SK-N-SH (cell line): Measurements from ENCODE around the gene BEST2. TPM values are rescaled to one million over a fixed set of nuclear protein-coding genes. Genes with fewer than 3 reads are reported as not detected.

Experiments used
- CTCF ChIA-PET: fragments of 300-600, 350-600 bp; formaldehyde crosslinking; extraction: SDS; loops from one replicate; lab custom pipeline; 2021; lab: Yijun Ruan, JAX
- POLR2A ChIA-PET: fragments of 350-600 bp; sonication (Branson Sonifier 250); formaldehyde crosslinking; extraction: SDS; loops from one replicate; lab custom pipeline; 2020; ENCODE audit warnings: antibody characterized with exemption, inconsistent platforms; lab: Yijun Ruan, JAX
- DNase-seq: peaks from one replicate; pipeline ENCODE4 v3.0.0; 2012
- H2AFZ ChIP-seq: fragments of 200-600 bp; sonication (generic); 2 replicates; pipeline ENCODE4 v1.8.1; 2016; ENCODE audit warnings: antibody characterized with exemption, mild to moderate bottlenecking, low read depth
- H3F3A ChIP-seq: fragments of 200-600 bp; sonication (generic); replicated peaks from 2 replicates; pipeline ENCODE3; 2016; ENCODE audit warnings: antibody characterized with exemption, mild to moderate bottlenecking; ENCODE audit not compliant: insufficient read depth
- H3K27ac ChIP-seq, 2 experiments: fragments of 200-500 bp in 1 of 2; fragments of 200-600 bp in 1 of 2; sonication (Bioruptor generic) in 1 of 2; sonication (generic), shearing (Covaris generic) in 1 of 2; 2 replicates each; pipeline versions ENCODE4 v1.5.1 to v1.6.1; 2014 to 2016; ENCODE audit warnings: low read depth in 2 of 2, inconsistent platforms in 1 of 2, low read length in 1 of 2, mild to moderate bottlenecking in 1 of 2, mixed read lengths in 1 of 2
- H3K27me3 ChIP-seq: fragments of 200-600 bp; sonication (generic), shearing (Covaris generic); 2 replicates; pipeline ENCODE4 v1.6.1; 2016; ENCODE audit warnings: mixed run types; ENCODE audit not compliant: insufficient read depth
- H3K36me3 ChIP-seq, 2 experiments: fragments of 200-500 bp in 1 of 2; fragments of 200-600 bp in 1 of 2; sonication (Bioruptor generic) in 1 of 2; sonication (generic) in 1 of 2; replicated peaks in 1 of 2; 2 replicates each; pipeline versions ENCODE3 to v1.5.1; 2014 to 2016; ENCODE audit warnings: low read length in 1 of 2, mild to moderate bottlenecking in 1 of 2; ENCODE audit not compliant: insufficient read depth in 2 of 2, control insufficient read depth in 1 of 2
- H3K4me1 ChIP-seq, 2 experiments: fragments of 200-500 bp in 1 of 2; fragments of 200-600 bp in 1 of 2; sonication (Bioruptor generic) in 1 of 2; sonication (generic), shearing (Covaris generic) in 1 of 2; 2 replicates each; pipeline versions ENCODE4 v1.5.1 to v1.6.1; 2014 to 2016; ENCODE audit warnings: low read depth in 1 of 2, low read length in 1 of 2, mixed run types in 1 of 2; ENCODE audit not compliant: insufficient read depth in 2 of 2, control insufficient read depth in 1 of 2
- H3K4me2 ChIP-seq: fragments of 200-600 bp; sonication (generic), shearing (Covaris generic); 2 replicates; pipeline ENCODE4 v1.6.1; 2017; ENCODE audit warnings: mixed run types
- H3K4me3 ChIP-seq, 2 experiments: fragments of 200-500 bp in 1 of 2; fragments of 200-600 bp in 1 of 2; sonication (Bioruptor generic) in 1 of 2; sonication (generic), shearing (Covaris generic) in 1 of 2; 2 replicates each; pipeline versions ENCODE4 v1.5.1 to v1.8.1; 2014 to 2016; ENCODE audit warnings: low read depth in 2 of 2, inconsistent platforms in 1 of 2, low read length in 1 of 2, mild to moderate bottlenecking in 1 of 2, mixed read lengths in 1 of 2, moderate library complexity in 1 of 2
- H3K79me2 ChIP-seq: fragments of 200-600 bp; sonication (generic); 2 replicates; pipeline ENCODE4 v1.8.1; 2017; ENCODE audit warnings: mild to moderate bottlenecking; ENCODE audit not compliant: insufficient read depth
- H3K9ac ChIP-seq: fragments of 200-600 bp; sonication (generic); 2 replicates; pipeline ENCODE4 v1.6.1; 2017; ENCODE audit warnings: mixed run types
- H3K9me2 ChIP-seq: fragments of 200-600 bp; sonication (generic); 2 replicates; pipeline ENCODE4 v1.6.1; 2017; ENCODE audit warnings: mixed run types
- H3K9me3 ChIP-seq: fragments of 200-600 bp; sonication (generic); 2 replicates; pipeline ENCODE4 v1.6.1; 2017; ENCODE audit warnings: mixed run types, mild to moderate bottlenecking, moderate library complexity
- H4K20me1 ChIP-seq: fragments of 200-600 bp; sonication (generic); 2 replicates; pipeline ENCODE4 v1.6.1; 2017; ENCODE audit warnings: mild to moderate bottlenecking, mixed run types; ENCODE audit not compliant: insufficient read depth
- CHD2 ChIP-seq: fragments of 150-350 bp; IDR thresholded peaks from 2 replicates; pipeline ENCODE4 v1.6.1; 2018; ENCODE audit warnings: low read length; ENCODE audit not compliant: partially characterized antibody
- ELF1 ChIP-seq: IDR thresholded peaks from 2 replicates; pipeline ENCODE4 v1.4.0; 2012
- EZH2phosphoT487 ChIP-seq: fragments of 200-600 bp; sonication (generic); IDR thresholded peaks from 2 replicates; pipeline ENCODE4 v1.6.1; 2017; ENCODE audit warnings: low read depth, mixed run types, mild to moderate bottlenecking, antibody characterized with exemption, moderate library complexity, borderline replicate concordance
- FOSL2 ChIP-seq: IDR thresholded peaks from 2 replicates; pipeline ENCODE4 v1.4.0; 2012; ENCODE audit warnings: low read depth, mild to moderate bottlenecking, moderate library complexity, borderline replicate concordance
- FOXJ3 ChIP-seq: sonication (generic); formaldehyde crosslinking; IDR thresholded peaks from 2 replicates; pipeline ENCODE4 v1.5.1; 2020; ENCODE audit warnings: mild to moderate bottlenecking, missing genetic modification reagents
- FOXM1 ChIP-seq: IDR thresholded peaks from 2 replicates; pipeline ENCODE4 v1.4.0; 2012; ENCODE audit warnings: low read depth, mild to moderate bottlenecking
- GABPA ChIP-seq: IDR thresholded peaks from 2 replicates; pipeline ENCODE4 v1.4.0; 2012; ENCODE audit warnings: low read depth, mild to moderate bottlenecking
- GATA2 ChIP-seq: sonication (generic); formaldehyde crosslinking; IDR thresholded peaks from 2 replicates; pipeline ENCODE4 v1.5.0; 2020; ENCODE audit warnings: mild to moderate bottlenecking, missing genetic modification reagents
- IRF3 ChIP-seq: fragments of 150-350 bp; IDR thresholded peaks from 2 replicates; pipeline ENCODE4 v1.6.1; 2016; ENCODE audit warnings: mild to moderate bottlenecking, low read depth, low read length
- MAX ChIP-seq: IDR thresholded peaks from 2 replicates; pipeline ENCODE4 v1.4.0; 2012; ENCODE audit warnings: low read depth
- MEF2A ChIP-seq: IDR thresholded peaks from 2 replicates; pipeline ENCODE4 v1.4.0; 2012; ENCODE audit warnings: low read depth, borderline replicate concordance
- PBX3 ChIP-seq: IDR thresholded peaks from 2 replicates; pipeline ENCODE4; 2012
- RAD21 ChIP-seq: IDR thresholded peaks from 2 replicates; pipeline ENCODE4 v1.6.1; 2012; ENCODE audit warnings: mild to moderate bottlenecking, low read length
- RCOR1 ChIP-seq: fragments of 150-350 bp; IDR thresholded peaks from 2 replicates; pipeline ENCODE4 v1.6.1; 2017; ENCODE audit warnings: antibody characterized with exemption, low read length
- RFX5 ChIP-seq: IDR thresholded peaks from 2 replicates; pipeline ENCODE4 v1.6.1; 2012; ENCODE audit warnings: mild to moderate bottlenecking, improper control_type of control experiment, low read length
- RXRA ChIP-seq: IDR thresholded peaks from 2 replicates; pipeline ENCODE4 v1.4.0; 2012; ENCODE audit warnings: low read depth, mild to moderate bottlenecking, borderline replicate concordance
- SIN3A ChIP-seq: IDR thresholded peaks from 2 replicates; pipeline ENCODE4 v1.6.1; 2012; ENCODE audit warnings: low read depth, mild to moderate bottlenecking, low read length, moderate library complexity, borderline replicate concordance
- SMC3 ChIP-seq: IDR thresholded peaks from 2 replicates; pipeline ENCODE4 v1.6.1; 2012; ENCODE audit warnings: low read depth, low read length, improper control_type of control experiment
- TAF1 ChIP-seq: IDR thresholded peaks from 2 replicates; pipeline ENCODE4 v1.6.1; 2012; ENCODE audit warnings: low read depth, mild to moderate bottlenecking, low read length, moderate library complexity, borderline replicate concordance
- TCF12 ChIP-seq: IDR thresholded peaks from 2 replicates; pipeline ENCODE4 v1.4.0; 2012
- TEAD4 ChIP-seq: IDR thresholded peaks from 2 replicates; pipeline ENCODE4 v1.4.0; 2012; ENCODE audit warnings: mild to moderate bottlenecking, borderline replicate concordance; ENCODE audit not compliant: insufficient read depth
- USF1 ChIP-seq: IDR thresholded peaks from 2 replicates; pipeline ENCODE4 v1.4.0; 2012; ENCODE audit warnings: low read depth, borderline replicate concordance
- USF2 ChIP-seq: fragments of 150-350 bp; IDR thresholded peaks from 2 replicates; pipeline ENCODE4 v1.6.1; 2017; ENCODE audit warnings: antibody characterized with exemption, low read length, low read depth, borderline replicate concordance
- WGBS: methylation state at CpG from one replicate; pipeline ENCODE4 v1.1.6; 2017; ENCODE audit warnings: low lambda C conversion rate; 5-methylcytosine and 5-hydroxymethylcytosine counted together
- polyA plus RNA-seq, 3 experiments: library from polyadenylated mRNA; depleted of rRNA; stranded (reverse); fragments of >200 nt; gene quantifications; 2 replicates each; pipeline ENCODE4 v1.2.3, GENCODE V29; 2012
- TF ChIP-seq, protein P1 (sequence below): IDR thresholded peaks from 2 replicates; pipeline ENCODE4 v1.4.0; 2012; ENCODE audit warnings: low read depth, borderline replicate concordance
- TF ChIP-seq, protein P2 (sequence below): fragments of 200-600 bp; sonication (generic); IDR thresholded peaks from 2 replicates; pipeline ENCODE4 v1.6.1; 2017; ENCODE audit warnings: antibody characterized with exemption, mild to moderate bottlenecking, moderate library complexity

BEST2 gene
- polyA plus RNA-seq, 1 of the 3 experiments (the other 2 are of a cell fraction): not detected

GRCh38 chr19:12757544-12758274 lies 6.1 kb downstream of the BEST2 start:
- DNase-seq: peak; percentile 94
- H3K79me2 ChIP-seq: no peaks in the 10 kb centered on the region
- peaks cover 0 to 4% of the 10 kb centered on the region in 2 experiments for H3K36me3 ChIP-seq
- H3F3A ChIP-seq: peaks cover 15% of the 10 kb centered on the region
- H3K9me3 ChIP-seq: no peaks in the 10 kb centered on the region
- peak overlapping the region; percentile 31 to 44; a peak in 3 of 4 replicates for H3K4me3 ChIP-seq
- no peaks in the 10 kb centered on the region; a peak in 1 of 4 replicates for H3K4me1 ChIP-seq
- H3K4me2 ChIP-seq: peak overlapping the region; percentile 25; the same call in 1 of the 2 replicates
- WGBS: 74% methylated on average over 11 of the region's 60 CpGs
- H2AFZ ChIP-seq: peak overlapping the region; percentile 73
- CTCF ChIA-PET: interaction anchor here (0.6 to 17.5 kb wide), 34 partner anchors 11 to 1195 kb away, joined by 3 to 321 read pairs (median 4); partner anchors contain the start of genes BEST2, DCAF15, FBXW9 and GET3
- POLR2A ChIA-PET: interaction anchor here (0.7 to 1.1 kb wide), 2 partner anchors 17 to 21 kb away, joined by 3 read pairs; partner anchors contain the start of gene GET3
- H3K27ac ChIP-seq: no peak overlapping the region
- H3K9me2 ChIP-seq: no peaks in the 10 kb centered on the region
- no peak overlapping the region for H3K9ac ChIP-seq
- H4K20me1 ChIP-seq: no peaks in the 10 kb centered on the region
- peaks cover 12% of the 10 kb centered on the region; the same call in 1 of the 2 replicates for H3K27me3 ChIP-seq
- TF ChIP-seq TEAD4: no peak
- peak; percentile 51; the same call in 1 of the 2 replicates for TF ChIP-seq MAX
- no peak for TF ChIP-seq USF1
- TF ChIP-seq EZH2phosphoT487: no peak
- TF ChIP-seq FOSL2: no peak
- TF ChIP-seq GABPA: no peak
- no peak for TF ChIP-seq MEF2A
- TF ChIP-seq CHD2: no peak
- TF ChIP-seq GATA2 (CRISPR knock-in tag): no peak
- TF ChIP-seq, protein P1, sequence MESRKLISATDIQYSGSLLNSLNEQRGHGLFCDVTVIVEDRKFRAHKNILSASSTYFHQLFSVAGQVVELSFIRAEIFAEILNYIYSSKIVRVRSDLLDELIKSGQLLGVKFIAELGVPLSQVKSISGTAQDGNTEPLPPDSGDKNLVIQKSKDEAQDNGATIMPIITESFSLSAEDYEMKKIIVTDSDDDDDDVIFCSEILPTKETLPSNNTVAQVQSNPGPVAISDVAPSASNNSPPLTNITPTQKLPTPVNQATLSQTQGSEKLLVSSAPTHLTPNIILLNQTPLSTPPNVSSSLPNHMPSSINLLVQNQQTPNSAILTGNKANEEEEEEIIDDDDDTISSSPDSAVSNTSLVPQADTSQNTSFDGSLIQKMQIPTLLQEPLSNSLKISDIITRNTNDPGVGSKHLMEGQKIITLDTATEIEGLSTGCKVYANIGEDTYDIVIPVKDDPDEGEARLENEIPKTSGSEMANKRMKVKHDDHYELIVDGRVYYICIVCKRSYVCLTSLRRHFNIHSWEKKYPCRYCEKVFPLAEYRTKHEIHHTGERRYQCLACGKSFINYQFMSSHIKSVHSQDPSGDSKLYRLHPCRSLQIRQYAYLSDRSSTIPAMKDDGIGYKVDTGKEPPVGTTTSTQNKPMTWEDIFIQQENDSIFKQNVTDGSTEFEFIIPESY: no peak
- TF ChIP-seq, protein P2, sequence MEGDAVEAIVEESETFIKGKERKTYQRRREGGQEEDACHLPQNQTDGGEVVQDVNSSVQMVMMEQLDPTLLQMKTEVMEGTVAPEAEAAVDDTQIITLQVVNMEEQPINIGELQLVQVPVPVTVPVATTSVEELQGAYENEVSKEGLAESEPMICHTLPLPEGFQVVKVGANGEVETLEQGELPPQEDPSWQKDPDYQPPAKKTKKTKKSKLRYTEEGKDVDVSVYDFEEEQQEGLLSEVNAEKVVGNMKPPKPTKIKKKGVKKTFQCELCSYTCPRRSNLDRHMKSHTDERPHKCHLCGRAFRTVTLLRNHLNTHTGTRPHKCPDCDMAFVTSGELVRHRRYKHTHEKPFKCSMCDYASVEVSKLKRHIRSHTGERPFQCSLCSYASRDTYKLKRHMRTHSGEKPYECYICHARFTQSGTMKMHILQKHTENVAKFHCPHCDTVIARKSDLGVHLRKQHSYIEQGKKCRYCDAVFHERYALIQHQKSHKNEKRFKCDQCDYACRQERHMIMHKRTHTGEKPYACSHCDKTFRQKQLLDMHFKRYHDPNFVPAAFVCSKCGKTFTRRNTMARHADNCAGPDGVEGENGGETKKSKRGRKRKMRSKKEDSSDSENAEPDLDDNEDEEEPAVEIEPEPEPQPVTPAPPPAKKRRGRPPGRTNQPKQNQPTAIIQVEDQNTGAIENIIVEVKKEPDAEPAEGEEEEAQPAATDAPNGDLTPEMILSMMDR: peak; percentile 84
- peak; percentile 64 for TF ChIP-seq SMC3
- TF ChIP-seq TCF12: no peak
- TF ChIP-seq FOXM1: no peak
- TF ChIP-seq ELF1: no peak
- no peak for TF ChIP-seq PBX3
- TF ChIP-seq IRF3: no peak
- TF ChIP-seq RFX5: no peak
- TF ChIP-seq USF2: no peak
- no peak for TF ChIP-seq RXRA
- TF ChIP-seq TAF1: no peak; the same call in 1 of the 2 replicates
- TF ChIP-seq RAD21: peak; percentile 60
- TF ChIP-seq FOXJ3 (CRISPR knock-in tag): no peak
- TF ChIP-seq RCOR1: 0 out of 2 replicates have a peak, but pooled peaks have one; percentile 46
- TF ChIP-seq SIN3A: no peak; the same call in 1 of the 2 replicates
